SK-N-SH (cell line): ENCODE measurements around the gene RFPL4A. TPM values are rescaled to one million over a fixed set of nuclear protein-coding genes. Genes with fewer than 3 reads are reported as not detected.

ENCODE experiments used
- CTCF ChIA-PET: fragments of 300-600, 350-600 bp; formaldehyde crosslinking; extraction: SDS; loops from one replicate; lab custom pipeline; 2021; lab: Yijun Ruan, JAX
- POLR2A ChIA-PET: fragments of 350-600 bp; sonication (Branson Sonifier 250); formaldehyde crosslinking; extraction: SDS; loops from one replicate; lab custom pipeline; 2020; ENCODE audit warnings: antibody characterized with exemption, inconsistent platforms; lab: Yijun Ruan, JAX
- DNase-seq: peaks from one replicate; pipeline ENCODE4 v3.0.0; 2012
- H2AFZ ChIP-seq: fragments of 200-600 bp; sonication (generic); 2 replicates; pipeline ENCODE4 v1.8.1; 2016; ENCODE audit warnings: antibody characterized with exemption, mild to moderate bottlenecking, low read depth
- H3F3A ChIP-seq: fragments of 200-600 bp; sonication (generic); replicated peaks from 2 replicates; pipeline ENCODE3; 2016; ENCODE audit warnings: antibody characterized with exemption, mild to moderate bottlenecking; ENCODE audit not compliant: insufficient read depth
- H3K27ac ChIP-seq, 2 experiments: fragments of 200-500 bp in 1 of 2; fragments of 200-600 bp in 1 of 2; sonication (Bioruptor generic) in 1 of 2; sonication (generic), shearing (Covaris generic) in 1 of 2; 2 replicates each; pipeline versions ENCODE4 v1.5.1 to v1.6.1; 2014 to 2016; ENCODE audit warnings: low read depth in 2 of 2, inconsistent platforms in 1 of 2, low read length in 1 of 2, mild to moderate bottlenecking in 1 of 2, mixed read lengths in 1 of 2
- H3K27me3 ChIP-seq: fragments of 200-600 bp; sonication (generic), shearing (Covaris generic); 2 replicates; pipeline ENCODE4 v1.6.1; 2016; ENCODE audit warnings: mixed run types; ENCODE audit not compliant: insufficient read depth
- H3K36me3 ChIP-seq, 2 experiments: fragments of 200-500 bp in 1 of 2; fragments of 200-600 bp in 1 of 2; sonication (Bioruptor generic) in 1 of 2; sonication (generic) in 1 of 2; replicated peaks in 1 of 2; 2 replicates each; pipeline versions ENCODE3 to v1.5.1; 2014 to 2016; ENCODE audit warnings: low read length in 1 of 2, mild to moderate bottlenecking in 1 of 2; ENCODE audit not compliant: insufficient read depth in 2 of 2, control insufficient read depth in 1 of 2
- H3K4me1 ChIP-seq, 2 experiments: fragments of 200-500 bp in 1 of 2; fragments of 200-600 bp in 1 of 2; sonication (Bioruptor generic) in 1 of 2; sonication (generic), shearing (Covaris generic) in 1 of 2; 2 replicates each; pipeline versions ENCODE4 v1.5.1 to v1.6.1; 2014 to 2016; ENCODE audit warnings: low read depth in 1 of 2, low read length in 1 of 2, mixed run types in 1 of 2; ENCODE audit not compliant: insufficient read depth in 2 of 2, control insufficient read depth in 1 of 2
- H3K4me2 ChIP-seq: fragments of 200-600 bp; sonication (generic), shearing (Covaris generic); 2 replicates; pipeline ENCODE4 v1.6.1; 2017; ENCODE audit warnings: mixed run types
- H3K4me3 ChIP-seq, 2 experiments: fragments of 200-500 bp in 1 of 2; fragments of 200-600 bp in 1 of 2; sonication (Bioruptor generic) in 1 of 2; sonication (generic), shearing (Covaris generic) in 1 of 2; 2 replicates each; pipeline versions ENCODE4 v1.5.1 to v1.8.1; 2014 to 2016; ENCODE audit warnings: low read depth in 2 of 2, inconsistent platforms in 1 of 2, low read length in 1 of 2, mild to moderate bottlenecking in 1 of 2, mixed read lengths in 1 of 2, moderate library complexity in 1 of 2
- H3K79me2 ChIP-seq: fragments of 200-600 bp; sonication (generic); 2 replicates; pipeline ENCODE4 v1.8.1; 2017; ENCODE audit warnings: mild to moderate bottlenecking; ENCODE audit not compliant: insufficient read depth
- H3K9ac ChIP-seq: fragments of 200-600 bp; sonication (generic); 2 replicates; pipeline ENCODE4 v1.6.1; 2017; ENCODE audit warnings: mixed run types
- H3K9me2 ChIP-seq: fragments of 200-600 bp; sonication (generic); 2 replicates; pipeline ENCODE4 v1.6.1; 2017; ENCODE audit warnings: mixed run types
- H3K9me3 ChIP-seq: fragments of 200-600 bp; sonication (generic); 2 replicates; pipeline ENCODE4 v1.6.1; 2017; ENCODE audit warnings: mixed run types, mild to moderate bottlenecking, moderate library complexity
- H4K20me1 ChIP-seq: fragments of 200-600 bp; sonication (generic); 2 replicates; pipeline ENCODE4 v1.6.1; 2017; ENCODE audit warnings: mild to moderate bottlenecking, mixed run types; ENCODE audit not compliant: insufficient read depth
- CHD2 ChIP-seq: fragments of 150-350 bp; IDR thresholded peaks from 2 replicates; pipeline ENCODE4 v1.6.1; 2018; ENCODE audit warnings: low read length; ENCODE audit not compliant: partially characterized antibody
- ELF1 ChIP-seq: IDR thresholded peaks from 2 replicates; pipeline ENCODE4 v1.4.0; 2012
- GATA2 ChIP-seq: sonication (generic); formaldehyde crosslinking; IDR thresholded peaks from 2 replicates; pipeline ENCODE4 v1.5.0; 2020; ENCODE audit warnings: mild to moderate bottlenecking, missing genetic modification reagents
- MXI1 ChIP-seq: IDR thresholded peaks from 2 replicates; pipeline ENCODE4 v1.6.1; 2012; ENCODE audit warnings: mild to moderate bottlenecking, low read depth, low read length, improper control_type of control experiment
- POLR2AphosphoS5 ChIP-seq: IDR thresholded peaks from 2 replicates; pipeline ENCODE4 v1.6.1; 2012; ENCODE audit warnings: low read depth, low read length
- RAD21 ChIP-seq: IDR thresholded peaks from 2 replicates; pipeline ENCODE4 v1.6.1; 2012; ENCODE audit warnings: mild to moderate bottlenecking, low read length
- RCOR1 ChIP-seq: fragments of 150-350 bp; IDR thresholded peaks from 2 replicates; pipeline ENCODE4 v1.6.1; 2017; ENCODE audit warnings: antibody characterized with exemption, low read length
- REST ChIP-seq: IDR thresholded peaks from 2 replicates; pipeline ENCODE4 v1.6.1; 2012; ENCODE audit warnings: mild to moderate bottlenecking, low read depth, low read length, moderate library complexity
- RFX5 ChIP-seq: IDR thresholded peaks from 2 replicates; pipeline ENCODE4 v1.6.1; 2012; ENCODE audit warnings: mild to moderate bottlenecking, improper control_type of control experiment, low read length
- RXRA ChIP-seq: IDR thresholded peaks from 2 replicates; pipeline ENCODE4 v1.4.0; 2012; ENCODE audit warnings: low read depth, mild to moderate bottlenecking, borderline replicate concordance
- SIN3A ChIP-seq: IDR thresholded peaks from 2 replicates; pipeline ENCODE4 v1.6.1; 2012; ENCODE audit warnings: low read depth, mild to moderate bottlenecking, low read length, moderate library complexity, borderline replicate concordance
- TAF1 ChIP-seq: IDR thresholded peaks from 2 replicates; pipeline ENCODE4 v1.6.1; 2012; ENCODE audit warnings: low read depth, mild to moderate bottlenecking, low read length, moderate library complexity, borderline replicate concordance
- TCF12 ChIP-seq: IDR thresholded peaks from 2 replicates; pipeline ENCODE4 v1.4.0; 2012
- USF1 ChIP-seq: IDR thresholded peaks from 2 replicates; pipeline ENCODE4 v1.4.0; 2012; ENCODE audit warnings: low read depth, borderline replicate concordance
- ZBTB33 ChIP-seq: IDR thresholded peaks from 2 replicates; pipeline ENCODE4 v1.4.0; 2012; ENCODE audit warnings: low read depth, borderline replicate concordance
- WGBS: methylation state at CpG from one replicate; pipeline ENCODE4 v1.1.6; 2017; ENCODE audit warnings: low lambda C conversion rate; 5-methylcytosine and 5-hydroxymethylcytosine counted together
- polyA plus RNA-seq, 3 experiments: library from polyadenylated mRNA; depleted of rRNA; stranded (reverse); fragments of >200 nt; gene quantifications; 2 replicates each; pipeline ENCODE4 v1.2.3, GENCODE V29; 2012
- TF ChIP-seq, protein P1 (sequence below): fragments of 200-600 bp; sonication (generic); IDR thresholded peaks from 2 replicates; pipeline ENCODE4 v1.6.1; 2017; ENCODE audit warnings: antibody characterized with exemption, mild to moderate bottlenecking, moderate library complexity

The RFPL4A gene
- polyA plus RNA-seq, 1 of the 3 experiments (the other 2 are of a cell fraction) = not detected

- H3K79me2 ChIP-seq = no peaks in the 10 kb centered on the region
- WGBS = 0% methylated on average over 2 of the region's 2 CpGs
- no peak for DNase-seq
- ChIA-PET POLR2A (no interaction called here), CTCF (interaction anchor here (1.1 kb wide), 1 partner anchor 18 kb away, joined by 3 read pairs; no protein-coding TSS in a partner anchor)
- no peak overlapping the region for H3K4me2 ChIP-seq
- H2AFZ ChIP-seq = no peak overlapping the region
- peaks cover 28% of the 10 kb centered on the region; the same call in 1 of the 2 replicates for H3K27me3 ChIP-seq
- H3K9ac ChIP-seq = no peak overlapping the region
- H3K4me1 ChIP-seq = no peaks in the 10 kb centered on the region
- H4K20me1 ChIP-seq = no peaks in the 10 kb centered on the region
- no peaks in the 10 kb centered on the region for H3K9me2 ChIP-seq
- no peaks in the 10 kb centered on the region for H3F3A ChIP-seq
- no peak overlapping the region for H3K4me3 ChIP-seq
- H3K27ac ChIP-seq = no peak overlapping the region
- H3K36me3 ChIP-seq = no peaks in the 10 kb centered on the region
- no peak for TF ChIP-seq CHD2
- no peak for TF ChIP-seq RFX5
- TF ChIP-seq TCF12 = no peak
- no peak for TF ChIP-seq RCOR1
- TF ChIP-seq ELF1 = no peak
- TF ChIP-seq, protein P1, sequence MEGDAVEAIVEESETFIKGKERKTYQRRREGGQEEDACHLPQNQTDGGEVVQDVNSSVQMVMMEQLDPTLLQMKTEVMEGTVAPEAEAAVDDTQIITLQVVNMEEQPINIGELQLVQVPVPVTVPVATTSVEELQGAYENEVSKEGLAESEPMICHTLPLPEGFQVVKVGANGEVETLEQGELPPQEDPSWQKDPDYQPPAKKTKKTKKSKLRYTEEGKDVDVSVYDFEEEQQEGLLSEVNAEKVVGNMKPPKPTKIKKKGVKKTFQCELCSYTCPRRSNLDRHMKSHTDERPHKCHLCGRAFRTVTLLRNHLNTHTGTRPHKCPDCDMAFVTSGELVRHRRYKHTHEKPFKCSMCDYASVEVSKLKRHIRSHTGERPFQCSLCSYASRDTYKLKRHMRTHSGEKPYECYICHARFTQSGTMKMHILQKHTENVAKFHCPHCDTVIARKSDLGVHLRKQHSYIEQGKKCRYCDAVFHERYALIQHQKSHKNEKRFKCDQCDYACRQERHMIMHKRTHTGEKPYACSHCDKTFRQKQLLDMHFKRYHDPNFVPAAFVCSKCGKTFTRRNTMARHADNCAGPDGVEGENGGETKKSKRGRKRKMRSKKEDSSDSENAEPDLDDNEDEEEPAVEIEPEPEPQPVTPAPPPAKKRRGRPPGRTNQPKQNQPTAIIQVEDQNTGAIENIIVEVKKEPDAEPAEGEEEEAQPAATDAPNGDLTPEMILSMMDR = no peak
- no peak for TF ChIP-seq ZBTB33
- TF ChIP-seq MXI1 = no peak
- no peak for TF ChIP-seq USF1
- no peak for TF ChIP-seq GATA2 (CRISPR knock-in tag)
- TF ChIP-seq REST = no peak
- no peak for TF ChIP-seq POLR2AphosphoS5
- no peak for TF ChIP-seq RAD21
- TF ChIP-seq TAF1 = no peak
- no peak for TF ChIP-seq SIN3A
- TF ChIP-seq RXRA = no peak
- no peaks in the 10 kb centered on the region for H3K9me3 ChIP-seq
Measured at GRCh38 chr19:55802281-55802680, 43.4 kb downstream of the RFPL4A start.
